ENCODE measurements around the gene IGFN1. TPM values are rescaled to one million over a fixed set of nuclear protein-coding genes. Genes with fewer than 3 reads are reported as not detected.

The IGFN1 gene
- total and polyA plus RNA-seq, 9 of the 15 experiments (the other 6 are each of a cell fraction or from before 2014, with no cell fraction given), result 0.04 TPM; not detected in 8

- TF ChIP-seq, protein P1, sequence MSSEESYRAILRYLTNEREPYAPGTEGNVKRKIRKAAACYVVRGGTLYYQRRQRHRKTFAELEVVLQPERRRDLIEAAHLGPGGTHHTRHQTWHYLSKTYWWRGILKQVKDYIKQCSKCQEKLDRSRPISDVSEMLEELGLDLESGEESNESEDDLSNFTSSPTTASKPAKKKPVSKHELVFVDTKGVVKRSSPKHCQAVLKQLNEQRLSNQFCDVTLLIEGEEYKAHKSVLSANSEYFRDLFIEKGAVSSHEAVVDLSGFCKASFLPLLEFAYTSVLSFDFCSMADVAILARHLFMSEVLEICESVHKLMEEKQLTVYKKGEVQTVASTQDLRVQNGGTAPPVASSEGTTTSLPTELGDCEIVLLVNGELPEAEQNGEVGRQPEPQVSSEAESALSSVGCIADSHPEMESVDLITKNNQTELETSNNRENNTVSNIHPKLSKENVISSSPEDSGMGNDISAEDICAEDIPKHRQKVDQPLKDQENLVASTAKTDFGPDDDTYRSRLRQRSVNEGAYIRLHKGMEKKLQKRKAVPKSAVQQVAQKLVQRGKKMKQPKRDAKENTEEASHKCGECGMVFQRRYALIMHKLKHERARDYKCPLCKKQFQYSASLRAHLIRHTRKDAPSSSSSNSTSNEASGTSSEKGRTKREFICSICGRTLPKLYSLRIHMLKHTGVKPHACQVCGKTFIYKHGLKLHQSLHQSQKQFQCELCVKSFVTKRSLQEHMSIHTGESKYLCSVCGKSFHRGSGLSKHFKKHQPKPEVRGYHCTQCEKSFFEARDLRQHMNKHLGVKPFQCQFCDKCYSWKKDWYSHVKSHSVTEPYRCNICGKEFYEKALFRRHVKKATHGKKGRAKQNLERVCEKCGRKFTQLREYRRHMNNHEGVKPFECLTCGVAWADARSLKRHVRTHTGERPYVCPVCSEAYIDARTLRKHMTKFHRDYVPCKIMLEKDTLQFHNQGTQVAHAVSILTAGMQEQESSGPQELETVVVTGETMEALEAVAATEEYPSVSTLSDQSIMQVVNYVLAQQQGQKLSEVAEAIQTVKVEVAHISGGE (CRISPR knock-in tag; IDR thresholded peaks at IDR 0.05), result no peak
- TF ChIP-seq SMARCA5 (IDR thresholded peaks at IDR 0.05) (peak; percentile 53; the same call in 1 of the 2 replicates), CHD2 (IDR thresholded peaks at IDR 0.05; ENCODE audit: low read depth, low read length) (no peak), BHLHE40 (IDR thresholded peaks at IDR 0.05; ENCODE audit: low read length) (peak; percentile 4; the same call in 1 of the 2 replicates), HES1 (IDR thresholded peaks at IDR 0.05; ENCODE audit: low read depth) (peak; percentile 60), ZKSCAN3 (CRISPR knock-in tag; IDR thresholded peaks at IDR 0.05) (no peak), E4F1 (CRISPR knock-in tag; IDR thresholded peaks at IDR 0.05; ENCODE audit: borderline replicate concordance) (no peak), CTCF (IDR thresholded peaks at IDR 0.05 in 2 of 3, conservative IDR thresholded peaks at IDR 0.05 in 1 of 3; ENCODE audit: insufficient read depth in 2 of 3, low read depth in 1 of 3, low read length in 3 of 3) (peak in 1 of 3 experiments; percentile 31; a peak in 1 of 6 replicates), ERF (CRISPR knock-in tag; IDR thresholded peaks at IDR 0.05) (no peak), PURB (CRISPR knock-in tag; IDR thresholded peaks at IDR 0.05; ENCODE audit: low read depth) (no peak), ELF2 (CRISPR knock-in tag; IDR thresholded peaks at IDR 0.05) (no peak), GABPA (tag; conservative IDR thresholded peaks at IDR 0.05; ENCODE audit: low read depth) (no peak), PHF21A (IDR thresholded peaks at IDR 0.05; ENCODE audit: borderline replicate concordance, low read depth) (peak; percentile 69; the same call in 1 of the 2 replicates), NR2C2 (CRISPR knock-in tag; IDR thresholded peaks at IDR 0.05) (no peak), NR2C2 (tag; IDR thresholded peaks at IDR 0.05) (peak; percentile 88), JUN (IDR thresholded peaks at IDR 0.05; ENCODE audit: borderline replicate concordance, low read depth, low read length) (no peak; the same call in 1 of the 2 replicates), JUN (CRISPR knock-in tag; IDR thresholded peaks at IDR 0.05; ENCODE audit: borderline replicate concordance) (no peak)
- TF ChIP-seq, protein P2, sequence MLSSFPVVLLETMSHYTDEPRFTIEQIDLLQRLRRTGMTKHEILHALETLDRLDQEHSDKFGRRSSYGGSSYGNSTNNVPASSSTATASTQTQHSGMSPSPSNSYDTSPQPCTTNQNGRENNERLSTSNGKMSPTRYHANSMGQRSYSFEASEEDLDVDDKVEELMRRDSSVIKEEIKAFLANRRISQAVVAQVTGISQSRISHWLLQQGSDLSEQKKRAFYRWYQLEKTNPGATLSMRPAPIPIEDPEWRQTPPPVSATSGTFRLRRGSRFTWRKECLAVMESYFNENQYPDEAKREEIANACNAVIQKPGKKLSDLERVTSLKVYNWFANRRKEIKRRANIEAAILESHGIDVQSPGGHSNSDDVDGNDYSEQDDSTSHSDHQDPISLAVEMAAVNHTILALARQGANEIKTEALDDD (IDR thresholded peaks at IDR 0.05), result peak; percentile 77
These were observed 20.0 kb upstream of the IGFN1 start (continued) for GRCh38 chr1:201170533-201171062.

Data from K562 (cell line).